K562 (cell line): Measurements from ENCODE around the gene BIN1. TPM values are rescaled to one million over a fixed set of nuclear protein-coding genes. Genes with fewer than 3 reads are reported as not detected.

Experiments
- ATAC-seq: fragments of 200-7000 bp; cut with Tn5 transposase; 3 replicates; pipeline ENCODE4 v1.9.1; 2020; ENCODE audit warnings: moderate library complexity
- BruUV-seq: library from RNA; stranded (reverse); fragments of 400-500 nt; replicated peaks from 2 replicates; lab custom pipeline; 2021; lab: Mats Ljungman, UMichigan
- CTCF ChIA-PET: fragments of 300-600 bp; formaldehyde crosslinking; extraction: SDS; loops from one replicate; lab custom pipeline; 2021; ENCODE audit warnings: low intra/inter-chr PET ratio; lab: Yijun Ruan, JAX
- POLR2A ChIA-PET: fragments of 300-600, 350-650 bp; sonication (Branson Sonifier 250); formaldehyde crosslinking; extraction: SDS; loops from one replicate; lab custom pipeline; 2021; ENCODE audit warnings: antibody characterized with exemption, inconsistent platforms; lab: Yijun Ruan, JAX
- DNase-seq, 4 experiments: peaks; one replicate each; pipeline versions ENCODE4 v3.0.0 to v3.0.0-alpha.2; 2011 to 2018; ENCODE audit warnings: low spot score in 3 of 4, mixed read lengths in 3 of 4; ENCODE audit errors: extremely low read depth in 1 of 4
- FAIRE-seq: peaks from 2 replicates; lab custom pipeline; 2011; peaks lifted over from hg19 to GRCh38; lab: Jason Lieb, UNC
- H2AFZ ChIP-seq: 2 replicates; pipeline ENCODE4 v1.6.0; 2011; ENCODE audit warnings: low read depth, low read length, control low read depth, inconsistent platforms
- H3K27ac ChIP-seq: fragments of 200-600 bp; 3 replicates; pipeline ENCODE4 v1.8.0; 2011; ENCODE audit warnings: low read depth, mild to moderate bottlenecking, control low read depth, inconsistent platforms, low read length, moderate library complexity, mixed read lengths; ENCODE audit errors: extremely low read depth
- H3K27me3 ChIP-seq, 2 experiments: fragments of 300-600 bp in 1 of 2; 2 replicates in 1 of 2; 3 replicates in 1 of 2; pipeline versions ENCODE4 v1.6.0 to v1.8.0; 2011; ENCODE audit warnings: inconsistent platforms in 2 of 2, low read length in 2 of 2, mild to moderate bottlenecking in 1 of 2, mixed read lengths in 1 of 2, moderate library complexity in 1 of 2; ENCODE audit not compliant: control insufficient read depth in 2 of 2, insufficient read depth in 2 of 2
- H3K36me3 ChIP-seq: fragments of 300-600 bp; 3 replicates; pipeline ENCODE4 v1.8.0; 2011; ENCODE audit warnings: mild to moderate bottlenecking, low read length, inconsistent platforms; ENCODE audit not compliant: control insufficient read depth, insufficient read depth
- H3K4me1 ChIP-seq, 2 experiments: fragments of 200-600 bp in 1 of 2; replicated peaks in 1 of 2; 2 replicates in 1 of 2; 3 replicates in 1 of 2; pipeline versions ENCODE4 v1.5.1 to v1.8.0; 2011; ENCODE audit warnings: inconsistent platforms in 2 of 2, low read length in 2 of 2, mild to moderate bottlenecking in 1 of 2, mixed read lengths in 1 of 2, moderate library complexity in 1 of 2; ENCODE audit not compliant: control insufficient read depth in 2 of 2, insufficient read depth in 2 of 2
- H3K4me2 ChIP-seq: 2 replicates; pipeline ENCODE4 v1.6.1; 2011; ENCODE audit warnings: low read length, control low read depth, inconsistent platforms, mixed read lengths; ENCODE audit not compliant: insufficient read depth
- H3K4me3 ChIP-seq: fragments of 200-600 bp; sonication (generic), shearing (Covaris generic); 2 replicates; pipeline ENCODE4 v1.5.1; 2016; ENCODE audit warnings: control low read depth, inconsistent platforms
- H3K79me2 ChIP-seq: fragments of 200-600 bp; 3 replicates; pipeline ENCODE4 v1.8.0; 2011; ENCODE audit warnings: low read length, inconsistent platforms; ENCODE audit not compliant: control insufficient read depth, insufficient read depth
- H3K9ac ChIP-seq, 2 experiments: 2 replicates each; pipeline versions ENCODE4 v1.6.0 to v1.6.1; 2011; ENCODE audit warnings: low read depth in 2 of 2, low read length in 2 of 2, control low read depth in 1 of 2, inconsistent platforms in 1 of 2, mild to moderate bottlenecking in 1 of 2, mixed read lengths in 1 of 2; ENCODE audit not compliant: insufficient read depth in 1 of 2
- H3K9me1 ChIP-seq: one replicate; pipeline ENCODE4 v1.6.0; 2011; ENCODE audit warnings: inconsistent platforms, mild to moderate bottlenecking, low read length, moderate library complexity; ENCODE audit not compliant: control insufficient read depth, insufficient read depth
- H3K9me3 ChIP-seq: replicated peaks from 2 replicates; pipeline ENCODE4 v1.5.1; 2011; ENCODE audit warnings: low read depth, low read length, inconsistent platforms; ENCODE audit not compliant: control insufficient read depth, insufficient read depth
- H4K20me1 ChIP-seq: replicated peaks from 2 replicates; pipeline ENCODE4 v1.6.1; 2011; ENCODE audit warnings: low read length, inconsistent platforms, mixed read lengths; ENCODE audit not compliant: control insufficient read depth, insufficient read depth
- ADNP ChIP-seq: fragments of 200-800 bp; sonication (Bioruptor generic); IDR thresholded peaks from 2 replicates; pipeline ENCODE4 v1.6.1; 2016; ENCODE audit warnings: missing genetic modification characterization, missing compliant biosample characterization
- C11orf30 ChIP-seq: fragments of 450-650 bp; IDR thresholded peaks from 2 replicates; pipeline ENCODE4 v1.6.1; 2016; ENCODE audit warnings: low read depth, mild to moderate bottlenecking
- CBX5 ChIP-seq: IDR thresholded peaks from 2 replicates; pipeline ENCODE4 v1.6.1; 2014; ENCODE audit warnings: low read depth, borderline replicate concordance
- DACH1 ChIP-seq: fragments of 450-650 bp; IDR thresholded peaks from 2 replicates; pipeline ENCODE4 v1.6.1; 2018; ENCODE audit not compliant: partially characterized antibody
- GABPB2 ChIP-seq: fragments of 250-450 bp; sonication (Bioruptor Pico); conservative IDR thresholded peaks from 2 replicates; pipeline ENCODE4 v1.5.1; 2021; ENCODE audit warnings: mild to moderate bottlenecking
- HDAC1 ChIP-seq, 2 experiments: fragments of 450-650 bp; IDR thresholded peaks; 2 replicates each; pipeline ENCODE4 v1.6.1; 2016 to 2017; ENCODE audit warnings: inconsistent platforms in 1 of 2, mild to moderate bottlenecking in 1 of 2, moderate library complexity in 1 of 2
- HNRNPL ChIP-seq: fragments of 200-400 bp; formaldehyde crosslinking; IDR thresholded peaks from 2 replicates; pipeline ENCODE4 v1.6.1; 2017; ENCODE audit warnings: low read depth, mild to moderate bottlenecking, low read length
- MCM2 ChIP-seq: fragments of 450-650 bp; IDR thresholded peaks from 2 replicates; pipeline ENCODE4 v1.6.1; 2017; ENCODE audit warnings: low read depth, mild to moderate bottlenecking
- MECOM ChIP-seq: fragments of 250-450 bp; sonication (Bioruptor Pico); IDR thresholded peaks from 2 replicates; pipeline ENCODE4 v1.8.0; 2022; ENCODE audit warnings: inconsistent platforms
- MEF2D ChIP-seq: conservative IDR thresholded peaks from 2 replicates; pipeline ENCODE4 v1.6.1; 2016; ENCODE audit warnings: low read depth, missing genetic modification characterization, missing compliant biosample characterization
- NUFIP1 ChIP-seq: fragments of 450-650 bp; IDR thresholded peaks from 2 replicates; pipeline ENCODE4 v1.6.1; 2018; ENCODE audit not compliant: partially characterized antibody
- PHB ChIP-seq: fragments of 250-450 bp; sonication (Bioruptor Pico); IDR thresholded peaks from 2 replicates; pipeline ENCODE4 v1.5.0; 2021
- PML ChIP-seq: IDR thresholded peaks from 2 replicates; pipeline ENCODE4 v1.6.1; 2012; ENCODE audit warnings: low read length, inconsistent platforms
- POLR2H ChIP-seq: IDR thresholded peaks from 2 replicates; pipeline ENCODE4 v1.6.1; 2016; ENCODE audit warnings: missing genetic modification characterization, low read depth, mild to moderate bottlenecking, control low read depth, missing compliant biosample characterization, moderate library complexity
- RAD51 ChIP-seq: fragments of 450-650 bp; IDR thresholded peaks from 2 replicates; pipeline ENCODE4 v1.7.1; 2016; ENCODE audit warnings: low read depth, mild to moderate bottlenecking, borderline replicate concordance
- SAFB ChIP-seq: fragments of 200-400 bp; formaldehyde crosslinking; IDR thresholded peaks from 2 replicates; pipeline ENCODE4 v1.6.1; 2017; ENCODE audit warnings: low read depth, low read length, borderline replicate concordance
- USF1 ChIP-seq: sonication (generic); formaldehyde crosslinking; IDR thresholded peaks from 2 replicates; pipeline ENCODE4 v1.9.0; 2022; ENCODE audit warnings: mild to moderate bottlenecking, missing genetic modification reagents
- YY1 ChIP-seq, 3 experiments: IDR thresholded peaks; 2 replicates each; pipeline ENCODE4 v1.6.1; 2011; ENCODE audit warnings: low read length in 2 of 3, mild to moderate bottlenecking in 2 of 3, moderate library complexity in 2 of 3, borderline replicate concordance in 1 of 3, control low read depth in 1 of 3, low read depth in 1 of 3; ENCODE audit not compliant: insufficient read depth in 3 of 3, insufficient replicate concordance in 2 of 3, control insufficient read depth in 1 of 3, insufficient read length in 1 of 3; ENCODE audit errors: extremely low read depth in 1 of 3
- ZBTB8A ChIP-seq: fragments of 450-650 bp; IDR thresholded peaks from 2 replicates; pipeline ENCODE4 v1.6.1; 2018; ENCODE audit warnings: mild to moderate bottlenecking, moderate library complexity; ENCODE audit not compliant: partially characterized antibody
- ZNF263 ChIP-seq: sonication (generic); formaldehyde crosslinking; IDR thresholded peaks from 2 replicates; pipeline ENCODE4 v1.8.0; 2022; ENCODE audit warnings: mild to moderate bottlenecking, missing genetic modification reagents, borderline replicate concordance
- ZNF507 ChIP-seq: conservative IDR thresholded peaks from 2 replicates; pipeline ENCODE4 v1.6.1; 2017; ENCODE audit warnings: missing genetic modification characterization, missing compliant biosample characterization
- WGBS: fragments of 100-300 bp; shearing (Covaris generic); methylation state at CpG from one replicate; pipeline ENCODE4 v1.1.6; 2016; ENCODE audit warnings: low coverage, mixed read lengths; ENCODE audit not compliant: insufficient coverage; ENCODE audit errors: missing lambda C conversion rate; 5-methylcytosine and 5-hydroxymethylcytosine counted together
- in situ Hi-C: fragments of 300-500 bp; cut with MboI; formaldehyde crosslinking; loops from 4 replicates; pipeline ENCODE4 v1.15.0; 2018; ENCODE audit warnings: inconsistent platforms, mixed read lengths
- intact Hi-C: fragments of 100-400 bp; cut with micrococcal nuclease; formaldehyde crosslinking; loops from 2 replicates; pipeline ENCODE4 v1.14.2; 2022
- polyA plus RNA-seq, 8 experiments: library from polyadenylated mRNA; depleted of rRNA in 4 of 8; stranded (reverse) in 5 of 8; unstranded in 3 of 8; fragments of >200 nt; fragmentation: Nextera tagmentation in 2 of 8; fragmentation: Illumina TruSeq in 1 of 8; extraction: Ambion mirVana in 2 of 8; extraction: Trizol in 1 of 8; gene quantifications; 2 replicates each; pipeline versions ENCODE4 v1.2.1 to v1.2.3, GENCODE V29; 2011 to 2014; ENCODE audit warnings: inconsistent platforms in 1 of 8, missing spikeins in 1 of 8
- total RNA-seq, 7 experiments: library from RNA; depleted of rRNA in 6 of 7; stranded (reverse); fragments of >200 nt in 6 of 7; fragmentation: Illumina TruSeq in 2 of 7; extraction: Trizol in 2 of 7; gene quantifications; 2 replicates each; pipeline versions ENCODE4 v1.2.1 to v1.2.3, GENCODE V29; 2011 to 2021; ENCODE audit warnings: low replicate concordance in 1 of 7

BIN1 gene
- total and polyA plus RNA-seq, 9 of the 15 experiments (the other 6 are each of a cell fraction or from before 2014, with no cell fraction given): 0.04 to 2.8 (median 0.79) TPM; not detected in 1

GRCh38 chr2:127022817-127023216 is 84.1 kb downstream of the BIN1 start (continued):
- TF ChIP-seq USF1 (CRISPR knock-in tag) (no peak), ADNP (tag) (no peak), RAD51 (no peak), POLR2H (tag) (no peak), PHB (no peak)
- TF ChIP-seq, all 486 proteins: peak for 2

- in situ Hi-C loops: no loop called here
- no TSS peak for BruUV-seq
- FAIRE-seq: no peak
- TF ChIP-seq CBX5: no peak
- no peak for TF ChIP-seq ZNF507
- no peak for TF ChIP-seq MEF2D
- TF ChIP-seq MCM2: no peak
- no peak for TF ChIP-seq HDAC1 (IDR thresholded peaks at IDR 0.05)
- TF ChIP-seq ZBTB8A: no peak
- no peak for TF ChIP-seq GABPB2 (CRISPR knock-in tag)
- no peak for TF ChIP-seq ZNF263 (CRISPR knock-in tag)
- TF ChIP-seq C11orf30: no peak
- TF ChIP-seq HNRNPL: no peak
- no peak for TF ChIP-seq PML
- TF ChIP-seq SAFB: no peak
- TF ChIP-seq YY1 (IDR thresholded peaks at IDR 0.05; ENCODE audit: borderline replicate concordance in 1 of 3, control insufficient read depth in 1 of 3, extremely low read depth in 1 of 3, insufficient read depth in 3 of 3, insufficient read length in 1 of 3, insufficient replicate concordance in 2 of 3, low read depth in 1 of 3, low read length in 2 of 3): no peak
- TF ChIP-seq MECOM (CRISPR knock-in tag): no peak
- no peak for TF ChIP-seq DACH1
- TF ChIP-seq NUFIP1: no peak
Measured at GRCh38 chr2:127020536-127020935, 86.4 kb downstream of the BIN1 start.

More at GRCh38 chr2:127020536-127020935, 86.4 kb downstream of the BIN1 start:
- intact Hi-C loops: no loop called here
- no peak for ATAC-seq
- no peaks in the 10 kb centered on the region for H3K9me1 ChIP-seq
- H4K20me1 ChIP-seq: no peaks in the 10 kb centered on the region
- no peak overlapping the region for H3K9ac ChIP-seq
- H3K9me3 ChIP-seq: no peaks in the 10 kb centered on the region
- H3K4me1 ChIP-seq: peaks cover 0 to 9% of the 10 kb centered on the region in 2 experiments; a peak in 2 of 5 replicates
- ChIA-PET CTCF (no interaction called here), POLR2A (no interaction called here)
- 0% methylated on average over 3 of the region's 3 CpGs for WGBS
- DNase-seq: no peak
- H2AFZ ChIP-seq: no peak overlapping the region
- peaks cover 2 to 34% of the 10 kb centered on the region in 2 experiments; a peak in 3 of 5 replicates for H3K27me3 ChIP-seq
- no peaks in the 10 kb centered on the region for H3K36me3 ChIP-seq
- no peak overlapping the region for H3K4me2 ChIP-seq
- H3K79me2 ChIP-seq: no peaks in the 10 kb centered on the region
- H3K4me3 ChIP-seq: no peak overlapping the region
- H3K27ac ChIP-seq: no peak overlapping the region
